ENCODE measurements around the gene MDN1.

GRCh38 chr6:89623749-89624148, 195.8 kb downstream of the MDN1 start:
- TF ChIP-seq CTCF (conservative IDR thresholded peaks at IDR 0.05; ENCODE audit: low read length) (0 out of 2 replicates have a peak, but pooled peaks have one; percentile 15), EZH2phosphoT487 (IDR thresholded peaks at IDR 0.05; ENCODE audit: borderline replicate concordance, low read depth, low read length) (no peak)

Data from OCI-LY7 (cell line).